Hepatocyte (in vitro differentiated cells): Measurements from ENCODE around the gene TSPYL1.
"Not testable (repeated sequence)": the region's sequence is repeated elsewhere in the genome, so short reads cannot be mapped to it uniquely, and the experiment has no call there.

ENCODE experiments used
- CTCF ChIP-seq: fragments of 200-600 bp; sonication (generic); IDR thresholded peaks from 2 replicates; pipeline ENCODE4 v1.5.1; 2016; ENCODE audit warnings: antibody characterized with exemption, mild to moderate bottlenecking; ENCODE audit not compliant: poor library complexity
- EZH2 ChIP-seq: fragments of 200-600 bp; sonication (generic); IDR thresholded peaks from 2 replicates; pipeline ENCODE4 v1.6.1; 2016; ENCODE audit warnings: antibody characterized with exemption, mild to moderate bottlenecking, borderline replicate concordance
- EZH2phosphoT487 ChIP-seq: fragments of 200-600 bp; sonication (generic); IDR thresholded peaks from one replicate; pipeline ENCODE4 v1.6.1; 2018; ENCODE audit warnings: antibody characterized with exemption, mild to moderate bottlenecking, low read depth, moderate library complexity; ENCODE audit not compliant: unreplicated experiment, severe bottlenecking

- not testable (repeated sequence) for TF ChIP-seq EZH2, CTCF, EZH2phosphoT487
Measured at GRCh38 chr6:116321933-116322332, 42.2 kb upstream of the TSPYL1 start.
